Measurements from ENCODE around the gene SPATA4. TPM values are rescaled to one million over a fixed set of nuclear protein-coding genes. Genes with fewer than 3 reads are reported as not detected.
A peak's percentile ranks its signal among the peaks of the same experiment; 100 is the strongest.

The SPATA4 gene
- total RNA-seq, 1 experiment from 2014 or later = not detected

DNA sequence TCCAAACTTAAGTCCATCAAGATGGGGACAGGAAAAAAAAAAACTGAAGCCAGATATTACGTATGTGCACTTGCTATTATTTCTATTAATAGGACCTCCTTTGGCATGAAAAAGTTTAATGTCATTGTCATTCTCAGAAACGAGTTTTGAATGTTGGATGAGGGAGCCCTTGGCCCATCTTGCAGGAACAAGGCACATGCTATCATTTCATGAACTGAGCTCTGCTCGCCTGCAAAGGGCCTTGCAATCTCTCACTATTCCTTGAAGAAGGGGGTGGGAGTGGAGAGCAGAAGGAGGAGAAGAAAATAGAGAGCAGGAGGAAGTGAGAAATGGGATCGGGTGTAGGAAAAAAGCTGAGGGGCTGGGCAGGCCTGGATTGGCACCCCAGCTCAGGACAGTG lies 34.3 kb upstream of the SPATA4 start:
- WGBS (ENCODE audit: extremely low coverage, insufficient read length, low lambda C conversion rate) = no CpG with 5 or more reads among the region's 4 CpGs
- Mint-ChIP-seq H3K4me1 (peaks cover 10 to 16% of the 10 kb centered on the region in 2 experiments), H3K9me3 (no peaks in the 10 kb centered on the region), H3K27ac (peak overlapping the region in 1 of 3 experiments; percentile 78; a peak in 3 of 7 replicates), H3K27me3 (ENCODE audit: low read depth) (no peaks in the 10 kb centered on the region), H3K4me3 (no peak overlapping the region), H3K36me3 (ENCODE audit: insufficient read depth in 1 of 3, low read depth in 3 of 3) (no peaks in the 10 kb centered on the region)
- no peak overlapping the region for H4K8ac ChIP-seq (replicated peaks; ENCODE audit: insufficient read length, low read depth, low read length)
- no peak overlapping the region for H4K5ac ChIP-seq (ENCODE audit: insufficient read length, low read depth, low read length)
- no peaks in the 10 kb centered on the region for H3K9me3 ChIP-seq (ENCODE audit: control insufficient read depth, low read depth, low read length)
- H2BK5ac ChIP-seq (ENCODE audit: insufficient read length, low read length) = no peak overlapping the region
- no peaks in the 10 kb centered on the region for H3K23me2 ChIP-seq (ENCODE audit: insufficient read length, low read depth, low read length, poor library complexity, severe bottlenecking)
- no peaks in the 10 kb centered on the region for H3K79me2 ChIP-seq (ENCODE audit: insufficient read depth, low read length)
- H3K27me3 ChIP-seq (ENCODE audit: insufficient read depth, low read length) = no peaks in the 10 kb centered on the region
- H3K27ac ChIP-seq (ENCODE audit: insufficient read length, low read depth, low read length) = no peak overlapping the region
- H2AK5ac ChIP-seq (ENCODE audit: insufficient read length, low read length) = no peak overlapping the region
- peak overlapping the region; percentile 3 for H2AFZ ChIP-seq (ENCODE audit: low read length)
- H3K79me1 ChIP-seq (ENCODE audit: insufficient read depth, low read depth, low read length, poor library complexity, severe bottlenecking) = no peaks in the 10 kb centered on the region
- H3K9ac ChIP-seq (ENCODE audit: extremely low read depth, insufficient read length, low read length) = no peak overlapping the region
- no peak overlapping the region for H2BK120ac ChIP-seq (ENCODE audit: low read depth, low read length, poor library complexity, severe bottlenecking)
- H3K18ac ChIP-seq (ENCODE audit: insufficient read length, low read depth, low read length) = no peak overlapping the region
- no peak overlapping the region for H4K91ac ChIP-seq (ENCODE audit: insufficient read length, low read depth, low read length)
- no peak overlapping the region for H3K4me2 ChIP-seq (ENCODE audit: insufficient read depth, insufficient read length, low read length)
- H2BK12ac ChIP-seq (ENCODE audit: insufficient read length, low read depth, low read length) = no peak overlapping the region
- no peak overlapping the region for H3K14ac ChIP-seq (ENCODE audit: insufficient read depth, low read length)
- TF ChIP-seq, protein P1, sequence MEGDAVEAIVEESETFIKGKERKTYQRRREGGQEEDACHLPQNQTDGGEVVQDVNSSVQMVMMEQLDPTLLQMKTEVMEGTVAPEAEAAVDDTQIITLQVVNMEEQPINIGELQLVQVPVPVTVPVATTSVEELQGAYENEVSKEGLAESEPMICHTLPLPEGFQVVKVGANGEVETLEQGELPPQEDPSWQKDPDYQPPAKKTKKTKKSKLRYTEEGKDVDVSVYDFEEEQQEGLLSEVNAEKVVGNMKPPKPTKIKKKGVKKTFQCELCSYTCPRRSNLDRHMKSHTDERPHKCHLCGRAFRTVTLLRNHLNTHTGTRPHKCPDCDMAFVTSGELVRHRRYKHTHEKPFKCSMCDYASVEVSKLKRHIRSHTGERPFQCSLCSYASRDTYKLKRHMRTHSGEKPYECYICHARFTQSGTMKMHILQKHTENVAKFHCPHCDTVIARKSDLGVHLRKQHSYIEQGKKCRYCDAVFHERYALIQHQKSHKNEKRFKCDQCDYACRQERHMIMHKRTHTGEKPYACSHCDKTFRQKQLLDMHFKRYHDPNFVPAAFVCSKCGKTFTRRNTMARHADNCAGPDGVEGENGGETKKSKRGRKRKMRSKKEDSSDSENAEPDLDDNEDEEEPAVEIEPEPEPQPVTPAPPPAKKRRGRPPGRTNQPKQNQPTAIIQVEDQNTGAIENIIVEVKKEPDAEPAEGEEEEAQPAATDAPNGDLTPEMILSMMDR (conservative IDR thresholded peaks at IDR 0.05) = no peak
- H2BK15ac ChIP-seq (ENCODE audit: low read depth, low read length) = no peak overlapping the region
- H2BK20ac ChIP-seq (ENCODE audit: low read depth, low read length, poor library complexity, severe bottlenecking) = no peak overlapping the region
- no peaks in the 10 kb centered on the region for H4K20me1 ChIP-seq (ENCODE audit: control insufficient read depth, insufficient read depth, insufficient read length)
- DNase-seq = no peak
- H3K56ac ChIP-seq (ENCODE audit: insufficient read length, low read depth, low read length) = no peak overlapping the region
- no peak overlapping the region for H3K4ac ChIP-seq (ENCODE audit: low read depth, low read length)
- H3T11ph ChIP-seq (ENCODE audit: low read length) = no peak overlapping the region
- H3K23ac ChIP-seq (ENCODE audit: insufficient read length, low read depth, low read length) = no peak overlapping the region
- no peaks in the 10 kb centered on the region for H3K4me1 ChIP-seq (ENCODE audit: insufficient read depth, low read length)

All from H9 (cell line).